GM21786 (cell line): ENCODE data around the gene TCF12.
A peak's percentile ranks its signal among the peaks of the same experiment; 100 is the strongest.
"Not testable (repeated sequence)": the region's sequence is repeated elsewhere in the genome, so short reads cannot be mapped to it uniquely, and the experiment has no call there.

Experiments used
- ATAC-seq: cut with Tn5 transposase; IDR thresholded peaks from one replicate; pipeline ENCODE4 v1.9.1; 2021; ENCODE audit not compliant: unreplicated experiment

The TCF12 gene

GRCh38 chr15:56973463-56973862, 55.0 kb downstream of the TCF12 start:
- ATAC-seq = no peak

GRCh38 chr15:56977232-56977631, 58.8 kb downstream of the TCF12 start:
- ATAC-seq = no peak

- ATAC-seq = no peak
Measured at GRCh38 chr15:56978898-56979662, 60.6 kb downstream of the TCF12 start.

GRCh38 chr15:56980473-56980872, 62.0 kb downstream of the TCF12 start:
- no peak for ATAC-seq

GRCh38 chr15:56981160-56981559, 62.7 kb downstream of the TCF12 start:
- no peak for ATAC-seq

GRCh38 chr15:56982987-56983386, 64.5 kb downstream of the TCF12 start:
- no peak for ATAC-seq

GRCh38 chr15:56984681-56985481, 66.4 kb downstream of the TCF12 start:
- no peak for ATAC-seq

- ATAC-seq = no peak
Measured at GRCh38 chr15:56985856-56986255, 67.4 kb downstream of the TCF12 start.

GRCh38 chr15:56987286-56987685, 68.8 kb downstream of the TCF12 start:
- ATAC-seq = no peak

- ATAC-seq = no peak
Measured at GRCh38 chr15:56988219-56988618, 69.8 kb downstream of the TCF12 start.

- ATAC-seq = peak; percentile 46
Measured at GRCh38 chr15:56989411-56989924, 71.0 kb downstream of the TCF12 start.

GRCh38 chr15:56991017-56991416, 72.6 kb downstream of the TCF12 start:
- ATAC-seq = no peak

- ATAC-seq = no peak
Measured at GRCh38 chr15:56992725-56993124, 74.3 kb downstream of the TCF12 start.

GRCh38 chr15:56994280-56994679, 75.8 kb downstream of the TCF12 start:
- ATAC-seq = no peak

- ATAC-seq = no peak
Measured at GRCh38 chr15:56996093-56996492, 77.6 kb downstream of the TCF12 start.

- no peak for ATAC-seq
Measured at GRCh38 chr15:56996746-56997470, 78.5 kb downstream of the TCF12 start.

- ATAC-seq = no peak
Measured at GRCh38 chr15:57003418-57003817, 85.0 kb downstream of the TCF12 start.

- no peak for ATAC-seq
Measured at GRCh38 chr15:57005244-57005643, 86.8 kb downstream of the TCF12 start.

- ATAC-seq = not testable (repeated sequence)
Measured at GRCh38 chr15:57007797-57008196, 89.4 kb downstream of the TCF12 start.

GRCh38 chr15:57010724-57011123, 92.3 kb downstream of the TCF12 start:
- ATAC-seq = no peak

- no peak for ATAC-seq
Measured at GRCh38 chr15:57012556-57012955, 94.1 kb downstream of the TCF12 start.
